Activated CD4-positive, alpha-beta T cell treated with anti-CD3 and anti-CD28 coated beads, Interleukin-10, Interleukin-2, amounts not matched to agents 100 ng/mL and 50 ng/mL, durations not matched to agents 16 hours and 8 hours (primary cell): ENCODE measurements around the gene NELL1.
"Not testable (repeated sequence)": the region's sequence is repeated elsewhere in the genome, so short reads cannot be mapped to it uniquely, and the experiment has no call there.

Source experiments
- DNase-seq: peaks from one replicate; pipeline ENCODE4 v3.0.0-alpha.2; 2020

NELL1 gene

DNA sequence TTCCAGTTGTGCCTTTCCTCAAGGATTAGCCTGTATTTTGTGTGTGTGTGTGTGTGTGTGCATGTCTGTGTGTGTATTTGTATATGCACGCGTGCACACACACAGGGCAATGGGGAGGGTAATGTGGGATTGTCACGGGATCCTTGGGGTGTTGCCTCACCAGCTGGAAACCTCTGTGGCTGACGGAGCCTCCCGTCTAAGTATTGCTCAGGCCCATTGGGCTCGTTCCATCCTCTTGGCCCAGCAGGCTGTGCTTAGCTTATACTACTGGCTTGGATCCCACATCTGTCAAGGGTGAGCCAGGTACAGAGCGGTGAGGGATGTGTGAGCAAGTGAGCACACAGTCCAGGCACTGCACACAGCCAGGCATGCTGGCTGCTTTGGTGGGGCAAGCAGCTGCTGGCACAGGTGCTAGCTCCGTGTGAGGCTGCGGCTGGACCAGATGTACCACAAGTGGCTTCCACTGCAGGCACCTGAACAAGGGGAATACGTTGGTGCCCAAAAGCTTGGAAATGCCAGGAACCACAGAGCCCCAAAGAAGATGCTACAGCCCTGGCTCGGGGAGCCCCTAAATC is 462.8 kb downstream of the NELL1 start:
- no peak for DNase-seq

DNA sequence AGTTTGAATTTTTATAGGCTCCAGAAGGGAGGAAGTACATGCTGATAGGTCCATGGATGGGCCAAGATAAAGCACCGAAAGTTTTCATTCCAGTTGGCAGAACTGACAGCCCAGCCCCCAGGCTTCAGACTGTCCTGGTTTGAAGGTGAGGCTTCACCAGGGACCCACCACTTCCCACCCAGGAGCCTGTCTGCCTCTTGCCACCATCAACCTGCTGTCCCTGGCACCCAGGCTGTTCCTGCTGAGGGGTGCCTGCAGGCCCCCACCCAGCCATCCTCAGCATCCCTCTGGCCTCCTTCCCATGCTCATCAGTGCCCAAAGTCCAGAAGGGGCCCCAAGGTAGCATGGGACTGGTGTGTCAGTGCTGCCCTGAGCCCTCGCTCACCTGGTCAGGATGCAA is 463.9 kb downstream of the NELL1 start:
- no peak for DNase-seq

- no peak for DNase-seq
Measured at GRCh38 chr11:21133722-21134121, 464.3 kb downstream of the NELL1 start.

DNA sequence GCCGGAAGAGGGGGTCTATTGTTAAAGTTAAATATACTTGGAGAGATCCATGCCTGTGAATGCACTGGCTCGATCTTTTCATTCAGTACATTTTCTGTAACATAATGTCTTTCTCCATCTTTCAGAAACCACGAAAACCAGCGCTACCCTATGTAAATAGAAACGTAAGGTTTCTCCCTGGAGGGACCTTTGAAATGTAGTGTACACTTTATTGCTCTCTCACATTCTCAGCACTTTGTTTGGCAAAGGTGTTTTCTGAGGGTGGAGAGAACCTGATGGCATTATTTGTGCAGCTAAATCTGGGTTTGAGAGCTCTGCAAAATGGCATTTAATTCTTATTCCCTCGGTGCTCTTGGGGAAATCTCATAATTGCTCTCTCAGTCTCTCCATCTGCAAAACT is 468.4 kb downstream of the NELL1 start:
- DNase-seq, result no peak

GRCh38 chr11:21141557-21141956 is 472.2 kb downstream of the NELL1 start:
- not testable (repeated sequence) for DNase-seq

- DNase-seq, result no peak
Measured at GRCh38 chr11:21142007-21142406, 472.6 kb downstream of the NELL1 start.

DNA sequence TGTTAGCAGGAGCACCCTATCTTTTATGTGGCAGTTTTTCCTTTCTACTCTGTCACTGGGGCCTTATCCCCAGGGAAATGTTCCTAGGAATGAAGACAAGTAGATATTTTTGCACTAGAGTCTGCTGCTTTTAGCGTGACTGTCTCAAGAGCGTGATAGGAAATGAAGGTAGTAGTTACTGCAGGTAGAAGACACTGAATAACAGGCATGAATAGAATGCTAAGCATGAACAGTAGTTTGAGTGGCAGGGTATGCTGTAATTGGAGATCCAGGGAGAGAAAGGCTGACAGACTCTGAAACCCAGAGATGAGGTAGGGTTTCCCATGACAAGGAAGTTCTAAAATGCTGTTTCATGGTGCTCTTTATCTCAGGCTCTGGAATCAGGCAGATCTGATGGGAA is 475.1 kb downstream of the NELL1 start:
- DNase-seq, result no peak

GRCh38 chr11:21148376-21148775 is 479.0 kb downstream of the NELL1 start:
- DNase-seq, result no peak

DNA sequence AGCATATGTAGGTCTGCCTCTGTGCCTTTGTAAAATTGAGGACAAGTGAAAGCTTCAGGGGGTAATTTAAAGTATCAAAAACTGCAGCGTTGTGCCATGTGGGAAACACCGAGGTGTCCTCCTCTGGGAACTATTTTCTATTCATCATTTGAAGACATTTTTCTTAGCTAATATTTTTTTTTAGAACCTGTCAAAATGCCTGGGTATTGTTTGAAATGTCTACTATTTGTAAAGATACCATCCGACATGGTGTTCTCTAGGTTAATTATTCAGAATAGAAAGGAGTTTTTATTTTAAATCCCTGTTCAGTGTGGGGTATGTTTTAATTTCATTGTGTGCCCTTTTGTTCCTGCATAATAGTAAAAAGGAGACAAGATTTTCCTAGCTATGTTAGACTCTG is 490.8 kb downstream of the NELL1 start:
- no peak for DNase-seq

GRCh38 chr11:21169639-21170038 is 500.3 kb downstream of the NELL1 start:
- no peak for DNase-seq

DNA sequence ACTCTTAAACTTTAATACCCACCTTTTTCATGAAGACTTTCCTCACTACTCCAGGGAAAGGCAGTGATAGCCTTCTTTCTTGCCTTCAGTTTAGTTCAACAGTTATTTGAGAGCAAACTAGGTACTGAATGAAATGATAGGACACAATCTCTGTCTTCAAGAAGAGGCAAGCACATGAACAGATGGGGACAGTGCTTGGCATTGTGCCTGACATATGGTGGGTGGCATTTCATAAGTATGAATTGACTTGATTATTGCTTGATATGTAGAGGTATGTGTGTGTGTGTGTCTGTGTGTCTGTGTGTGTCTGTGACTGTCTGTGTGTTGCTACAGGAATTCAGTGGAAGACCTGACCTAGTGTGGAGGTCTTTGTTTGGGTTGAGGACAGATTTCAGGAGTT is 504.1 kb downstream of the NELL1 start:
- no peak for DNase-seq

GRCh38 chr11:21174781-21175180 is 505.4 kb downstream of the NELL1 start:
- DNase-seq, result no peak

DNA sequence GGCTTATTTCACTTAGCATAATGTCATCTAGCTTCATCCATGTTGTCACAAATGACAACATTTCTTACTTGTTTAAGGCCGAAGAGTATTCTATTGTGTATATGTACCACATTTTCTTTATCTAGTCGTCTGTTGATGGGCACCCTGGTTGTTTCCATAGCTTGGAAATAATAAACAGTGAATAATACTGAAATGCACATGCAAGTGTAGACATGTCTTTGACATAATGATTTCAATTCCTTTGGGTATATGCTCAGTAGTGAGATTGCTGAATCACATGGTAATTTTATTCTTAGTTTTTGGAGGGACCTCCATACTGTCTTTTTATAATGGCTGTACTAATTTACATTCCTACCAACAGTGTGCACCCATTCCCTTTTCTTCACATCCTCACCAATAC is 508.0 kb downstream of the NELL1 start:
- DNase-seq, result no peak

DNA sequence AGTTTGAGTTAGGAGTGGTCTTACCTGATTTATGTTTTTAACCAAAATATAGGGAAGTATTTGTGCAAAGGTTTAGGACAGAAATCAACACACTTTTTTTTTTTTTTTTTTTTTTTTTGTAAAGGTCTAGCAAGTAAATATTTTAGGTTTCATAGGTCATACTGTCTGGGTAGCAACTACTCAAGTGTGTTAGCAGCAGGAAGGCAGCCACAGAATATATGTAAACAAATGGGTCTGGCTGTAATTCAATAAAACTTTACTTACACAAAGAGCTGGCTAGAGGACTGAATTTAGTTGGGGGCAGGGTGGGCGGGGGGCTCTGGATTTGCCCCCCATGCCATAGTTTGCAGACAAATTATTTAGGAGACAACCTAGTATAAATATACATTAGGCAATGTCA is 510.4 kb downstream of the NELL1 start:
- DNase-seq, result no peak

DNA sequence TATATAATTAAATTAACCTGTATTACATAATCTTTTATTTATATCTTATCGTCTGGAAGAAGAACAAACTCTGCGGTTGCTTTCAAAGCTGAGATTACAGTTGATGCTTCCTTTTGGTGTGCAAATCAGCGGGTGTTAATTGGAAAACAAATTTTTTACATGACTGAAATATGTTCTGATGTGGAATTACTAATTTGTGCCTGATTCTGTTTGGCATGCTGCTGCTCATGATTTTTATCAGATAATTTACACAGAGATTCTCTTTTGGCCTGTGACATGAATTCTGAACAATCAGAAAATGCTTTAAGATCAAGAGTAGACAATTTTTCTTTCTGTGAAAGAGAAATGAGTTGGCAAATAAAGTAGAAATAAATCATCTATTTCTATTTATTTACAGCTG is 510.8 kb downstream of the NELL1 start:
- DNase-seq, result no peak

GRCh38 chr11:21185959-21186358 is 516.6 kb downstream of the NELL1 start:
- DNase-seq, result no peak

- no peak for DNase-seq
Measured at GRCh38 chr11:21190181-21190580, 520.8 kb downstream of the NELL1 start.

- DNase-seq, result no peak
Measured at GRCh38 chr11:21195995-21196394, 526.6 kb downstream of the NELL1 start.

- DNase-seq, result no peak
Measured at GRCh38 chr11:21198498-21198897, 529.1 kb downstream of the NELL1 start.

DNA sequence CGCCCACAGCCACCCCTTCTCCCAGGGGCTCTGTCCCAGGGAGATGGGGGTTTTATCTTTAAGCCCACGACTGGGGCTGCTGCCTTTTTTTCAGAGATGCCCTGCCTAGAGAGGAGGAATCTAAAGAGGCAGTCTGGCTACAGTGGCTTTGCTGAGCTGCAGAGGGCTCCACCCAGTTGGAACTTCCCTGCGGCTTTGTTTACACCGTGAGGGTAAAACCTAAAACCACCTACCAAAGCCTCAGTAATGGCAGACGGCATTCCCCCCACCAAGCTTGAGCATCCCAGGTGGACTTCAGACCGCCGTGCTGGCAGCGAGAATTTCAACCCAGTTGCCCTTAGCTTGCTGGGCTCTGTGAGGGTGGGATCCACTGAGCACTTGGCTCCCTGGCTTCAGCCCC is 535.8 kb downstream of the NELL1 start:
- no peak for DNase-seq

- no peak for DNase-seq
Measured at GRCh38 chr11:21225860-21226259, 556.5 kb downstream of the NELL1 start.

- no peak for DNase-seq
Measured at GRCh38 chr11:21229224-21229623, 559.8 kb downstream of the NELL1 start.

GRCh38 chr11:21250196-21250595 is 580.8 kb downstream of the NELL1 start:
- DNase-seq, result no peak

GRCh38 chr11:21254055-21254454 is 584.7 kb downstream of the NELL1 start:
- DNase-seq, result no peak

DNA sequence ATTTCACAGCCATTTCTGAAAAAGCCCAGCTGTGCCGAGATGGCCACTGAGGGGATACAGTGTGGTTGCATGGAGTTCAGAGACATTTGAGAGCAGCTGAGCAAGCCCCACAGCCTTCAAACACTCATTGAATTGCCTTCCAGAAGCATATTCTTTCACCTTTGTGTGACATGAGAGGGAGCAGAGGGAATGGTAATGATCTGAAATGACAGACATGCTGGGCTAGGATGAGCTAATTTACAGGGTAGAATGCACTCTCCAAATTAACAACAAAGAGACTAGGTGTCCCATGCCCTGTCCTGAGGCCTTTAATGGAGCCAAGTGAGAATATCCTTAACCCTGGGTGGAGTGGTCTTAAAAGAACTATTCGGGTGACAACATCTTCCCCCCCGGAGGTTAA is 585.4 kb downstream of the NELL1 start:
- no peak for DNase-seq

GRCh38 chr11:21257461-21257860 is 588.1 kb downstream of the NELL1 start:
- no peak for DNase-seq
